ENCODE measurements around the gene MSMO1.

The MSMO1 gene

DNA sequence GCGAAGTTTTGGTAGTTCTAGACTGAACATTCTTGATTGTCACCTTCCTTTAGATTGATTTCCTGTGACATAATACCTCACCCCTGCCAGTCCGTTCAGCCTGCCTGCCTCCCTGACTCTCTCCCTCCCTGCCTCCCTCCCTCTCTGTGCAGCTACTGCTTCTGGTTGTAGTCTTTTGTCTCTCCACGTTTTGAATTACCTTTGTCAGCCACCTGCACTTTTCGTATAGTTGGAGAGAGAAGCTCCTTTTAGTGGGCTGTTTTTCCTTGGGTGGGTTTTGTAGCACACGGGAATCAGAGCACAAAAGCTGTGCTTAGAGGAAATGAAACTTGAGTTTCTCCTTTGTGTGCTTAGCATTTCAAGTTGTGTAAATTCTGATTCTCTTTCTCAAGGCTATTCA, 32.6 kb upstream of the MSMO1 start:
- Histone ChIP-seq H3K27ac (ENCODE audit: insufficient read depth, low read length, poor library complexity, severe bottlenecking) (no peak overlapping the region), H3K9me3 (ENCODE audit: control insufficient read depth, low read length) (no peaks in the 10 kb centered on the region), H3K36me3 (ENCODE audit: control insufficient read depth, insufficient read depth, low read length) (peaks cover 18% of the 10 kb centered on the region), H3K4me1 (ENCODE audit: control insufficient read depth, insufficient read depth, low read length, poor library complexity, severe bottlenecking) (peaks cover 4% of the 10 kb centered on the region), H3K4me3 (ENCODE audit: insufficient read depth, low read depth, low read length, poor library complexity, severe bottlenecking) (no peak overlapping the region), H3K27me3 (replicated peaks; ENCODE audit: control insufficient read depth, insufficient read depth, low read length, poor library complexity, severe bottlenecking) (no peaks in the 10 kb centered on the region)
- no peak for DNase-seq

GRCh38 chr4:165297626-165298025, 29.8 kb upstream of the MSMO1 start:
- H3K36me3 ChIP-seq (ENCODE audit: control insufficient read depth, insufficient read depth, low read length) = peaks cover 18% of the 10 kb centered on the region
- H3K4me3 ChIP-seq (ENCODE audit: insufficient read depth, low read depth, low read length, poor library complexity, severe bottlenecking) = no peak overlapping the region
- H3K27me3 ChIP-seq (replicated peaks; ENCODE audit: control insufficient read depth, insufficient read depth, low read length, poor library complexity, severe bottlenecking) = no peaks in the 10 kb centered on the region
- H3K4me1 ChIP-seq (ENCODE audit: control insufficient read depth, insufficient read depth, low read length, poor library complexity, severe bottlenecking) = peaks cover 12% of the 10 kb centered on the region
- no peaks in the 10 kb centered on the region for H3K9me3 ChIP-seq (ENCODE audit: control insufficient read depth, low read length)
- no peak for DNase-seq
- H3K27ac ChIP-seq (ENCODE audit: insufficient read depth, low read length, poor library complexity, severe bottlenecking) = no peak overlapping the region

DNA sequence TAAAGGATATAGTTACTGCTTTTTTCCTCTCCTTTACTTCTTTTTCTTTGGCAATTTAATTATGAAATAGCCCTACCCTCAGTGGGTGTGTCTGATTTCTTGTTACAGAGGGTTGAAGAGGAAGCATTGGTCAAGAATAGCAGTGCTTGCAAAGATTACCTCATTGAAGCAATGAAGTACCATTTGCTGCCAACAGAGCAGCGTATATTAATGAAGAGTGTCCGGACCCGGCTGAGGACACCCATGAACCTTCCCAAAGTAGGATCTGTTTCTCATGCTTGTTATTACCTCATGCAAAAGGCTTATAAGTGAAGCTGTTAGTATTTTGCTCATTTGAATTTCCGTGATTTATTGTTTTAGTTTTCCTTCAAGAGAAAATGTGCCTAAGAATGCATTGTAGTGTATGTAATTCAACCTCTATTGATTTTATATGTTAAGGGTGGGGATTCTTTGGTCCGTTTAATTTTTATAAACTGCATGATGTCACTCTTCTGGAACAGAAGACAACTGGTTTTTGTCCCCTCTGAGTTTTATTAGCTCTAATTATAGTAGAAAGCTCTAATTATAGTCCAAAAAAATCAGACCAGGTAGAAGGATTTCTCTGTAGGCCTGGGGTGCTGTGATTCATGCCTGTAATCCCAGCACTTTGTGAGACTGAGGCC, 27.9 kb upstream of the MSMO1 start:
- Histone ChIP-seq H3K27me3 (replicated peaks; ENCODE audit: control insufficient read depth, insufficient read depth, low read length, poor library complexity, severe bottlenecking) (no peaks in the 10 kb centered on the region), H3K4me1 (ENCODE audit: control insufficient read depth, insufficient read depth, low read length, poor library complexity, severe bottlenecking) (peaks cover 12% of the 10 kb centered on the region), H3K36me3 (ENCODE audit: control insufficient read depth, insufficient read depth, low read length) (peaks cover 18% of the 10 kb centered on the region), H3K27ac (ENCODE audit: insufficient read depth, low read length, poor library complexity, severe bottlenecking) (no peak overlapping the region), H3K9me3 (ENCODE audit: control insufficient read depth, low read length) (no peaks in the 10 kb centered on the region), H3K4me3 (ENCODE audit: insufficient read depth, low read depth, low read length, poor library complexity, severe bottlenecking) (no peak overlapping the region)
- DNase-seq = no peak

DNA sequence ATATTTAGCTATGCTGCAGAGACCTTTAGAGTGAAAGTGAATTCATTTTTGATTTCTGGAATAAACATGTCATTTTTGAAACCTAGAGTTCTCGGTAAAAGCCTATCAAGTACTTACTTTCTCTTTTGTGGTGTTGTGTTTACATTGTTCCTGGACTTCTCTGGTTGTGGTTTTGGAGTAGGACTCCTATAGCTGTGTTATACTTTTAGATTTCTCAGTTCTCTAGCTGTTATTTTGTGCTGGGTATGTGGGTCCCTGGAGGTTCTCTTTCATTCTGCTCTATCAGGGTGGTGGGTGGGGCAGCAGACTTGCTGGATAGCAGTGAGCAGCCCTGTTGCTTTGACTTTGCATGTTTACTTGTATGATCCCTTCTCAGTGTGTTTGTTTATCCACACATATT, 25.6 kb upstream of the MSMO1 start:
- DNase-seq = no peak
- Histone ChIP-seq H3K4me3 (ENCODE audit: insufficient read depth, low read depth, low read length, poor library complexity, severe bottlenecking) (peak overlapping the region; percentile 10), H3K27ac (ENCODE audit: insufficient read depth, low read length, poor library complexity, severe bottlenecking) (no peak overlapping the region)

GRCh38 chr4:165302658-165303057, 24.8 kb upstream of the MSMO1 start:
- H3K4me1 ChIP-seq (ENCODE audit: control insufficient read depth, insufficient read depth, low read length, poor library complexity, severe bottlenecking) = peaks cover 8% of the 10 kb centered on the region
- no peak overlapping the region for H3K27ac ChIP-seq (ENCODE audit: insufficient read depth, low read length, poor library complexity, severe bottlenecking)
- no peaks in the 10 kb centered on the region for H3K27me3 ChIP-seq (replicated peaks; ENCODE audit: control insufficient read depth, insufficient read depth, low read length, poor library complexity, severe bottlenecking)
- H3K9me3 ChIP-seq (ENCODE audit: control insufficient read depth, low read length) = no peaks in the 10 kb centered on the region
- H3K36me3 ChIP-seq (ENCODE audit: control insufficient read depth, insufficient read depth, low read length) = peaks cover 9% of the 10 kb centered on the region
- H3K4me3 ChIP-seq (ENCODE audit: insufficient read depth, low read depth, low read length, poor library complexity, severe bottlenecking) = no peak overlapping the region
- DNase-seq = no peak

More for the DNA sequence above, 25.6 kb upstream of the MSMO1 start:
- no peaks in the 10 kb centered on the region for H3K27me3 ChIP-seq (replicated peaks; ENCODE audit: control insufficient read depth, insufficient read depth, low read length, poor library complexity, severe bottlenecking)
- no peaks in the 10 kb centered on the region for H3K9me3 ChIP-seq (ENCODE audit: control insufficient read depth, low read length)
- H3K36me3 ChIP-seq (ENCODE audit: control insufficient read depth, insufficient read depth, low read length) = peaks cover 11% of the 10 kb centered on the region
- H3K4me1 ChIP-seq (ENCODE audit: control insufficient read depth, insufficient read depth, low read length, poor library complexity, severe bottlenecking) = peaks cover 8% of the 10 kb centered on the region

DNA sequence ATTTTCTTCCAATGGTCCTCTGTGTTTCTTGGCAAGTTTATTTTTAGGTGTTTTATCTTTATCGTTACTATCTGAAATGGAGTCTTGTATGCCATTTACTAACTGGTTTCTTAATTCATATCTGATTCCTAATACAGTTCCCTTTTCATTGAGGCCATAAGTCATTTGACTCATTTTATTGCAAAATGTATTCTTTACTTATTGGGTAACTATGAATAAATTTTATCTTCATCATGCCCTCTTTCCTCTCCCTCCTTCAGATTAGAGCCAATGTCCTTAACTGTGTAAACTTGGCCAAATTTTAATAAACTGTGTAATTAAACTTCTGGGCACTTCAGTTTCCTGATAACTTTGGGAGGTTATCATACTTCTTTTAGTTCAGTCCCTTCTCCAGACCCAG, 19.3 kb upstream of the MSMO1 start:
- DNase-seq = no peak
- no peaks in the 10 kb centered on the region for H3K4me1 ChIP-seq (ENCODE audit: control insufficient read depth, insufficient read depth, low read length, poor library complexity, severe bottlenecking)
- no peak overlapping the region for H3K4me3 ChIP-seq (ENCODE audit: insufficient read depth, low read depth, low read length, poor library complexity, severe bottlenecking)
- no peaks in the 10 kb centered on the region for H3K9me3 ChIP-seq (ENCODE audit: control insufficient read depth, low read length)
- H3K27ac ChIP-seq (ENCODE audit: insufficient read depth, low read length, poor library complexity, severe bottlenecking) = no peak overlapping the region
- H3K36me3 ChIP-seq (ENCODE audit: control insufficient read depth, insufficient read depth, low read length) = peaks cover 7% of the 10 kb centered on the region
- H3K27me3 ChIP-seq (replicated peaks; ENCODE audit: control insufficient read depth, insufficient read depth, low read length, poor library complexity, severe bottlenecking) = no peaks in the 10 kb centered on the region

DNA sequence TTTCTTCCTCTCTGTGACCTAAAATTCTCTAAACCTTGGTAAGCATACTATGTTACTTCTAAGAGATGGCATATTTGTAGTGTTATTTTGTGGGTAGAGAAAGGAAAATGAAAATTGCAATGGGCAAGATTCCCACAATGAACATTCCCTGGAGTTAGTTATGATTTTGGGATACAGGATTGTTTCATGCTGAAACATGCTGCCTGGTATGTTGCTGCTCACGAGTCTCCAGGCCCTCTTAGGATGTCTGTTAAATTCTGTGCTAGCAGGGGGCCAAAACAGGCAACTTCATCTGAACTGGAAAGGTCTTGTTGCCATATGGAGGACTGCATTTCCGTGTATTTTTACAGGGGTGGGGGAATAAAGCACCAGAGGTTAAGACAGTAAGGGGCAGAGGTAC, 18.9 kb upstream of the MSMO1 start:
- no peak for DNase-seq
- Histone ChIP-seq H3K27me3 (replicated peaks; ENCODE audit: control insufficient read depth, insufficient read depth, low read length, poor library complexity, severe bottlenecking) (no peaks in the 10 kb centered on the region), H3K27ac (ENCODE audit: insufficient read depth, low read length, poor library complexity, severe bottlenecking) (no peak overlapping the region), H3K4me1 (ENCODE audit: control insufficient read depth, insufficient read depth, low read length, poor library complexity, severe bottlenecking) (no peaks in the 10 kb centered on the region), H3K36me3 (ENCODE audit: control insufficient read depth, insufficient read depth, low read length) (peaks cover 7% of the 10 kb centered on the region), H3K9me3 (ENCODE audit: control insufficient read depth, low read length) (no peaks in the 10 kb centered on the region), H3K4me3 (ENCODE audit: insufficient read depth, low read depth, low read length, poor library complexity, severe bottlenecking) (no peak overlapping the region)

DNA sequence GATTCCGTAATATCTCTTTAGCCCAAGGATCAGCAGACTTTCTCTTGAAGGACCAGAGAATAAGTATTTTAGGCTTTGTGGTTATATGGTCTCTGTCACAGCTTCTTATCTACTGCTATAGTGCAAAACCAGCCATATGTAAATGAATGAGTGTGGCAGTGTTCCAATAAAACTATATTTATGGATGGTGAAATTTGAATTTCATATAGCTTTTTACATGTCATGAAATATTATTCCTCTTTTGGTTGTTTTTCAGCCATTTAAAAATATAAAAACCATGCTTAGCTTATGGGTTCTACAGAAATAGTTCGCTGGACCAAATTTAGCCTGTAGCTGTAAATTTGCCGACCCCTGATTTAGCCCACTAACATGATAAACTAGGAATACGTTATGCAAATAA, 18.0 kb upstream of the MSMO1 start:
- peaks cover 7% of the 10 kb centered on the region for H3K36me3 ChIP-seq (ENCODE audit: control insufficient read depth, insufficient read depth, low read length)
- H3K27ac ChIP-seq (ENCODE audit: insufficient read depth, low read length, poor library complexity, severe bottlenecking) = no peak overlapping the region

DNA sequence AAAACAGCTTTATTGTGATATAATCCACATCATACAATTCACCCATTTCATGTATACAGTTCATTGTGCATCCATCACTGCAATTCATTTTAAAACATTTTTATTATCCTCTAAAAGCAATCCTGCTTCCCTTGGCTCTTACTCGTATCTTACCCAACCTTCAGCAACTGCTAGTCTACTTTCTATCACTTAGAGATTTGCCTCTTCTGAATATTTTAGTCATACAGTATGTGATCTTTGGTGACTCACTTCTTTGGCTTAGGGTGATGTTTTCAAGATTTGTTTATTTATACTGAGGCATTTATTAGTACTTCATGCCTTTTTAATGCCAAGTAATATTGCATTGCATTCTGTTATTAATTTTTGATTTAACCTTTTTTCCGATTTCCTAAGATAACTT, 15.0 kb upstream of the MSMO1 start:
- Histone ChIP-seq H3K36me3 (ENCODE audit: control insufficient read depth, insufficient read depth, low read length) (peaks cover 7% of the 10 kb centered on the region), H3K4me1 (ENCODE audit: control insufficient read depth, insufficient read depth, low read length, poor library complexity, severe bottlenecking) (no peaks in the 10 kb centered on the region), H3K27ac (ENCODE audit: insufficient read depth, low read length, poor library complexity, severe bottlenecking) (no peak overlapping the region), H3K27me3 (replicated peaks; ENCODE audit: control insufficient read depth, insufficient read depth, low read length, poor library complexity, severe bottlenecking) (no peaks in the 10 kb centered on the region), H3K4me3 (ENCODE audit: insufficient read depth, low read depth, low read length, poor library complexity, severe bottlenecking) (no peak overlapping the region), H3K9me3 (ENCODE audit: control insufficient read depth, low read length) (no peaks in the 10 kb centered on the region)
- DNase-seq = no peak

More for the DNA sequence above, 18.0 kb upstream of the MSMO1 start:
- H3K27me3 ChIP-seq (replicated peaks; ENCODE audit: control insufficient read depth, insufficient read depth, low read length, poor library complexity, severe bottlenecking) = no peaks in the 10 kb centered on the region
- no peak overlapping the region for H3K4me3 ChIP-seq (ENCODE audit: insufficient read depth, low read depth, low read length, poor library complexity, severe bottlenecking)
- H3K4me1 ChIP-seq (ENCODE audit: control insufficient read depth, insufficient read depth, low read length, poor library complexity, severe bottlenecking) = no peaks in the 10 kb centered on the region
- H3K9me3 ChIP-seq (ENCODE audit: control insufficient read depth, low read length) = no peaks in the 10 kb centered on the region
- no peak for DNase-seq

DNA sequence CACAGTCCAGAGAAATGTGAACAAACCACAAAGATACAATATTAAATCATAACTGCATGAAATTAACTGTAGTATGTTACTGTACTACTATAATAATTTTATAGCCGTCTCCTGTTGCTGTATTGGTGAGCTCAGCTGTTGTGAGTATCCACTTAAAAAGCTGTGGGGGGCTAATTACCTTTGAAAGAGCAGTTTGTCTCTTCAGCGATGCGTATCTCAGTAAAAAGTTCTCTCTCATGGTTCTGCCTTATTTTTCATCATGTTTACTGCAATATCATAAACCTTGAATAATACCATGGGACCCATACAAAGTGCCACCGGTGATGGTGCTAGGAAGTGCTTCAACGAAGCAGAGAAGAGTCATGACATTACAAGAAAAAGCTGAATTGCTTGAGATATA, 8.4 kb upstream of the MSMO1 start:
- no peaks in the 10 kb centered on the region for H3K4me1 ChIP-seq (ENCODE audit: control insufficient read depth, insufficient read depth, low read length, poor library complexity, severe bottlenecking)
- DNase-seq = no peak
- H3K9me3 ChIP-seq (ENCODE audit: control insufficient read depth, low read length) = no peaks in the 10 kb centered on the region
- H3K4me3 ChIP-seq (ENCODE audit: insufficient read depth, low read depth, low read length, poor library complexity, severe bottlenecking) = no peak overlapping the region
- peaks cover 4% of the 10 kb centered on the region for H3K36me3 ChIP-seq (ENCODE audit: control insufficient read depth, insufficient read depth, low read length)
- H3K27me3 ChIP-seq (replicated peaks; ENCODE audit: control insufficient read depth, insufficient read depth, low read length, poor library complexity, severe bottlenecking) = no peaks in the 10 kb centered on the region
- H3K27ac ChIP-seq (ENCODE audit: insufficient read depth, low read length, poor library complexity, severe bottlenecking) = no peak overlapping the region

Data from effector memory CD4-positive, alpha-beta T cell (primary cell).